Measurements from ENCODE around the gene RPTOR.

The RPTOR gene

DNA sequence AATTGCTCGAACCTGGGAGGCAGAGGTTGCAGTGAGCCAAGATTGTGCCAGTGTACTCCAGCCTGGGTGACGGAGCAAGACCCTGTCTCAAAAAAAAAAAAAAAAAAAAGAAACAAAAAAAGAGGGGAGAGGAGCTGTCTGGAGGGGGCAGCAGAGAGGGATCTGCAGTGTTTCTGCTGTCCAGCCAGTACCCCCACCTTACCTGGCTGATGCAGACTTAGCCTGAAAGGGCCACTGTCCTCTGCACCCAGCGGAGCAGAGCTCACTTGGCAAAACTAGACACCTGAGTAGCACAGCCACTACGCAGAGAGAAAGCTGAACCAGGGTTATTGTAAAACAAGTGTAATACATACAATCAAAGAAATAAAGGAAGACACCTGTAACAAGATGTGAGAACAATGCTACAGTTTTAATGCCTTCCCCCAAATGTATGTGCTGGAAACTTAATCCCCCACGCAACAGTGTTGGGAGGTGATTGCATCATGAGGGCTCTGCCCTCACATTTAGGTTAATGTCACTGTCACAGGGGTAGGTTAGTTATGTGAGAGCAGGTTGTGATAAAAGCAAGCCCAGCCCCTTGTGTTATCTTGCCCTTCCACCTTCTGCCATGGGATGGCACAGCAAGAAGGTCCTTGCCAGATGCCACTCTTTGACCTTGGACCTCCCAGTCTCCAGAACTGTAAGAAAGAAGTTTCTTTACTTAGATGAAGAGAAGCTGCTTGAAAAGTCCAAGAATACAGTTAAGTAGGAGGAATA is 211.2 kb downstream of the RPTOR start:
- CTCF ChIA-PET: interaction anchor here (2.1 kb wide), 1 partner anchor 30 kb away, joined by 5 read pairs; no protein-coding TSS in a partner anchor
- POLR2A ChIA-PET: interaction anchor here (0.6 kb wide), 1 partner anchor 71 kb away, joined by 3 read pairs; no protein-coding TSS in a partner anchor
- DNase-seq (ENCODE audit: extremely low spot score): no peak
- TF ChIP-seq, protein P1, sequence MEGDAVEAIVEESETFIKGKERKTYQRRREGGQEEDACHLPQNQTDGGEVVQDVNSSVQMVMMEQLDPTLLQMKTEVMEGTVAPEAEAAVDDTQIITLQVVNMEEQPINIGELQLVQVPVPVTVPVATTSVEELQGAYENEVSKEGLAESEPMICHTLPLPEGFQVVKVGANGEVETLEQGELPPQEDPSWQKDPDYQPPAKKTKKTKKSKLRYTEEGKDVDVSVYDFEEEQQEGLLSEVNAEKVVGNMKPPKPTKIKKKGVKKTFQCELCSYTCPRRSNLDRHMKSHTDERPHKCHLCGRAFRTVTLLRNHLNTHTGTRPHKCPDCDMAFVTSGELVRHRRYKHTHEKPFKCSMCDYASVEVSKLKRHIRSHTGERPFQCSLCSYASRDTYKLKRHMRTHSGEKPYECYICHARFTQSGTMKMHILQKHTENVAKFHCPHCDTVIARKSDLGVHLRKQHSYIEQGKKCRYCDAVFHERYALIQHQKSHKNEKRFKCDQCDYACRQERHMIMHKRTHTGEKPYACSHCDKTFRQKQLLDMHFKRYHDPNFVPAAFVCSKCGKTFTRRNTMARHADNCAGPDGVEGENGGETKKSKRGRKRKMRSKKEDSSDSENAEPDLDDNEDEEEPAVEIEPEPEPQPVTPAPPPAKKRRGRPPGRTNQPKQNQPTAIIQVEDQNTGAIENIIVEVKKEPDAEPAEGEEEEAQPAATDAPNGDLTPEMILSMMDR (IDR thresholded peaks at IDR 0.05; ENCODE audit: control extremely low read depth, extremely low read depth, low read depth, missing control alignments): no peak

DNA sequence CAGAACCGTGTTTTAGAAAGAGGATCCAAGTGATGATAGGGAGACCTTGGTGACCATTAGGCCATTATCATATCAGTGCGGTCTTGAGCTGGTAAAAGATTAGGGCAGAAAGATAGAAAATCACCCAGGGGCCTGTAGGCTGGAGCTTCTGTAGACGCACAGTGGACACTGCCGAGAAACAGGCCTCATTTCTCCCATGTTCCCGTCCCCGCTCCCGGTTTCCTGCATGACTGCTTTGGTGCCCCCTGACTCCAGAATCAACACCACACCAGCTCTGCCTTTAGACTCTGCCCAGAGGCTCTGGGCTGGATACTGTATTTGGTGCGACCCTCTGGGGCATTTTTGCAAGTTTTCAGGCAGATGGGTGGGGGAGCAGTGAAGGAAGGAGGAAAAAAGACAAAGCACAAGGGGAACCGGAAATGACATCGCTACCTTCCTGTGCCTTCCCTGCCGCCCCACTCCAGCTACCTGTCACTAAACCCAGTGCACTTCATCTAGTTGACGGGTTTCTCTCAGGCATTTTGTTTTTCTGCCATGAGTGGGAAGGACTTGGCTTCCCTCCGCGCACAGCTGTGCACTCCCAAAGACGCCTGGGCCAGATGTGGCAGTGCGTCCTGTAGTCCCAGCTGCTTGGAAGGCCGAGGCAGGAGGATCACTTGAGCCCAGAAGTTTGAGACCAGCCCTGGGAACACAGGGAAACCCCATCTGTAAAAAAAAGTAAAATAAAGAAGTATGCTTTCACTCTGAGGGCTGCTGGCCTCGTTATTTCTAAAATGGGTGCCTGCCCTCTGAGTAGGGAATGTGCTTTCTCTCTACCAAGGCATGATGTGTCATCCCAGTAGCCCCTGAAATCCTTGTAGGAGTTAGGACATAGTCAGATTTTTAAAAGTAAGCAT is 214.1 kb downstream of the RPTOR start:
- CTCF ChIA-PET: no interaction called here
- TF ChIP-seq, protein P1 (IDR thresholded peaks at IDR 0.05; ENCODE audit: control extremely low read depth, extremely low read depth, low read depth, missing control alignments): no peak
- POLR2A ChIA-PET: no interaction called here
- no peak for DNase-seq (ENCODE audit: extremely low spot score)

DNA sequence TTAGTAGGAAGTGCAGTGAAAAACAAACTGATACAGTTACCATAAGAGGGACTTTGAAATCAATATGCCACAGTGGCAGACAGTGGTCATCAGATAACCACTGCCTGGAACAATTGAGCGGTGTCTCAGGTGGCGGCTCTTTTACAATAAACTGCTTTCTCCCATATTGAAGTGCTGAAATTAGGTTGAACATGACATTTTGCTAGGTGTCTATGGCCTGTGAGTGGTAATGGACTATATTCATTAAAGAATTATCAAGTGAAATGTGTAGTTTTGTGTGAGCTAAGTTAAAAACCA is 214.7 kb downstream of the RPTOR start:
- ChIA-PET POLR2A (no interaction called here), CTCF (no interaction called here)
- no peak for DNase-seq (ENCODE audit: extremely low spot score)
- TF ChIP-seq, protein P1 (IDR thresholded peaks at IDR 0.05; ENCODE audit: control extremely low read depth, extremely low read depth, low read depth, missing control alignments): no peak

DNA sequence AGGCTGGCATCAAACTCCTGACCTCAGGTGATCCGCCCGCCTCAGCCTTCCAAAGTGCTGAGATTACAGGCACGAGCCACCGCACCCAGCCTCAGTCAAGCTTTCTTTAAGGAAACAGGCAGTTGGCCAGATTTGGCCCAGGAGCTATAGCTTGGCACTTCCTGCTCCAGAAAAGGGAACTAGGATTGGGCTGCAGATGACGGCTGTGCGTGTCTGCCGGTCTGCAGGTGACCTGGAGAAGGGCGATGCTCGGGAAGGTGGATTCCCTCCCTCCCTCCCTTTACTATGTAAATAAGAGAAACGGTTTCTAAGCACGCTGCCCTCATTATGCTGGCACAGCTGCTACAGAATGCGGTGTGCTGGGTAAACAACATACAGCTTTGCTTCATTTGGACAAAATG is 215.9 kb downstream of the RPTOR start:
- TF ChIP-seq, protein P1 (IDR thresholded peaks at IDR 0.05; ENCODE audit: control extremely low read depth, extremely low read depth, low read depth, missing control alignments): no peak
- ChIA-PET POLR2A (no interaction called here), CTCF (no interaction called here)
- DNase-seq (ENCODE audit: extremely low spot score): no peak

DNA sequence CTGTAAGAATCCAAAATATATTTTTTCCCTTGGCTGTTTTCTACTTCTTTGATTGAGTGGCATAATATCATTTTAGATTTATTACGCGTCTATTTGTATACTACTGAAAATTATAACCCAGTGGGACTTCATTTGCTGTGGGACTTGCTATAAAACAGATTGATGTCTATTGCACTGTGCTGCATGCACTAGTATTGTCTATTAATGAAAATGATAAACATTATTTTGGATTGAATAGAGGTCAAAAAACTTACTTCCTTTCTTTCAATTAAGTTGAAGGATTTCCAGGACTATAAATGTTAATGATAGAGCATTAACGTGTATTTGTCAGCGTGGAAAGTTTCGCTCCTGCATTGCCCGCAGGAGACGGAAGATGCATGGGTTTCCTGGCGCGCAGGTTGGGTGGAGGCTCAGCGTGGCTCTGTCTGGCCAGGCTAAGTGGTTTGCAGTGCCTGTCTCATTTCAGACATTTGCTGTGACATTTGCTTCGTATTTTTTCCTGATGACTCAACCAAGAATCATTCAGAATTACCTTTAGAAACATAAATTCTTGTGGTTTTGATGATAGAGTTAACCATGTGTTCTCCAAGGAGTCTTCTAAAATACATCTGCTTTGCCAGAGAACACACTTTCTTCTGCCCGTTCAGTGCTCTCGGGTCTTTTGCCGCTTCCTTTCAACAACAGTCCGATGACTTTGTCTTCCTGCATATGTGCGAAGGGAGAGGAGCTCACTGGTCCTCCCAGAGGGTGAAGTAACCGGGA is 216.7 kb downstream of the RPTOR start:
- ChIA-PET POLR2A (no interaction called here), CTCF (interaction anchor here (0.8 to 2.3 kb wide), 2 partner anchors 15 to 19 kb away, joined by 3 to 9 read pairs; no protein-coding TSS in a partner anchor)
- TF ChIP-seq, protein P1 (IDR thresholded peaks at IDR 0.05; ENCODE audit: control extremely low read depth, extremely low read depth, low read depth, missing control alignments): no peak
- no peak for DNase-seq (ENCODE audit: extremely low spot score)

DNA sequence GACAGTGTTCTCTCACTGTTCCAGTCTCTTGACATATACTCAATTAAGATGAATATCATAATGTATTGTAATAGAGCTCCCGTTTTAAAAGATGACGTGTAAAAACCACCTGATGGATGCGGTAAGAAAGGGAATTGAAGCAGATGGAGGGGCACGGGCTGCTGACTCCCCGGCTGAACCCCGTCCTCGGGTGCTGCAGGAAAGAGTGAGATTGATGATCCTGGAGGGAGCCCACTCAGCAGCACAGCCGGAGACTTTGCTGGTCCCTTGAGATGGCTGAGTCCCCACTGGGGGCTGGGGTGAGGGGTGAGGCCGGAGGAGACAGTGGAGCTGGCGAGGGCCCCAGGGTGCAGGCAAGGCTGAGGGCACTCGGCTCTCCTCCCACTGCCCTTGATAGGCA is 217.4 kb downstream of the RPTOR start:
- ChIA-PET CTCF (interaction anchor here (0.8 to 2.3 kb wide), 2 partner anchors 14 to 18 kb away, joined by 3 to 9 read pairs; no protein-coding TSS in a partner anchor), POLR2A (no interaction called here)
- DNase-seq (ENCODE audit: extremely low spot score): no peak
- TF ChIP-seq, protein P1 (IDR thresholded peaks at IDR 0.05; ENCODE audit: control extremely low read depth, extremely low read depth, low read depth, missing control alignments): no peak

Data from GM10248 (cell line).